Measurements from ENCODE around the gene SYT8. TPM values are rescaled to one million over a fixed set of nuclear protein-coding genes. Genes with fewer than 3 reads are reported as not detected.

The SYT8 gene
- total RNA-seq, 1 donor from 2014 or later: not detected

GRCh38 chr11:1832211-1832919 lies 2.4 kb upstream of the SYT8 start:
- ATAC-seq (ENCODE audit: low read depth): peak; percentile 80
- Mint-ChIP-seq H3K9me3 (no peaks in the 10 kb centered on the region), H3K27ac (no peak overlapping the region), H3K27me3 (peaks cover 20% of the 10 kb centered on the region), H3K4me1 (peaks cover 1% of the 10 kb centered on the region), H3K4me3 (no peak overlapping the region), H3K36me3 (ENCODE audit: low read depth) (no peaks in the 10 kb centered on the region)
- intact Hi-C loops (cut with micrococcal nuclease): loop anchor here (1.0 to 2.0 kb wide), 2 partner anchors 180 to 286 kb away; no protein-coding TSS in a partner anchor
- peak; percentile 82 for TF ChIP-seq CTCF (IDR thresholded peaks at IDR 0.05)
- DNase-seq: peak; percentile 76
- POLR2A ChIA-PET: interaction anchor here (0.8 to 2.1 kb wide), 4 partner anchors 19 to 138 kb away, joined by 3 to 19 read pairs (median 6); no protein-coding TSS in a partner anchor
- CTCF ChIA-PET: interaction anchor here (0.7 to 9.6 kb wide), 23 partner anchors 8 to 319 kb away, joined by 3 to 252 read pairs (median 4); no protein-coding TSS in a partner anchor

GRCh38 chr11:1832920-1833295 lies 1.9 kb upstream of the SYT8 start:
- DNase-seq (no peak), ATAC-seq (ENCODE audit: low read depth) (no peak)
- Mint-ChIP-seq H3K4me1 (peaks cover 6% of the 10 kb centered on the region), H3K27ac (no peak overlapping the region), H3K9me3 (no peaks in the 10 kb centered on the region), H3K27me3 (peaks cover 18% of the 10 kb centered on the region), H3K36me3 (ENCODE audit: low read depth) (no peaks in the 10 kb centered on the region), H3K4me3 (no peak overlapping the region)
- intact Hi-C loops (cut with micrococcal nuclease): loop anchor here (1.0 to 2.0 kb wide), 2 partner anchors 181 to 286 kb away; no protein-coding TSS in a partner anchor
- ChIA-PET POLR2A (interaction anchor here (0.8 to 2.1 kb wide), 3 partner anchors 18 to 139 kb away, joined by 3 to 19 read pairs (median 10); no protein-coding TSS in a partner anchor), CTCF (interaction anchor here (0.7 to 9.6 kb wide), 22 partner anchors 9 to 318 kb away, joined by 3 to 252 read pairs (median 4); no protein-coding TSS in a partner anchor)
- no peak for TF ChIP-seq CTCF (IDR thresholded peaks at IDR 0.05)

GRCh38 chr11:1834062-1834610 lies 654 bp upstream of the SYT8 start:
- intact Hi-C loops (cut with micrococcal nuclease): no loop called here
- Mint-ChIP-seq H3K36me3 (ENCODE audit: low read depth) (no peaks in the 10 kb centered on the region), H3K27ac (no peak overlapping the region), H3K27me3 (peaks cover 14% of the 10 kb centered on the region), H3K4me1 (peaks cover 11% of the 10 kb centered on the region), H3K9me3 (no peaks in the 10 kb centered on the region), H3K4me3 (no peak overlapping the region)
- ATAC-seq (ENCODE audit: low read depth): no peak
- DNase-seq: no peak
- no peak for TF ChIP-seq CTCF (IDR thresholded peaks at IDR 0.05)
- POLR2A ChIA-PET: interaction anchor here (0.6 kb wide), 1 partner anchor 135 kb away, joined by 3 read pairs; no protein-coding TSS in a partner anchor
- CTCF ChIA-PET: interaction anchor here (1.4 to 9.6 kb wide), 4 partner anchors 141 to 245 kb away, joined by 3 to 252 read pairs (median 44); no protein-coding TSS in a partner anchor

GRCh38 chr11:1835671-1836010 lies 851 bp downstream of the SYT8 start:
- TF ChIP-seq CTCF (IDR thresholded peaks at IDR 0.05): no peak
- no peaks in the 10 kb centered on the region for H3K9me3 Mint-ChIP-seq
- CTCF ChIA-PET: interaction anchor here (1.4 to 1.7 kb wide), 4 partner anchors 46 to 316 kb away, joined by 3 to 10 read pairs (median 6); no protein-coding TSS in a partner anchor
- ATAC-seq (ENCODE audit: low read depth): no peak
- peaks cover 22% of the 10 kb centered on the region for H3K4me1 Mint-ChIP-seq
- intact Hi-C loops (cut with micrococcal nuclease): no loop called here
- DNase-seq: no peak
- H3K4me3 Mint-ChIP-seq: no peak overlapping the region
- peaks cover 11% of the 10 kb centered on the region for H3K27me3 Mint-ChIP-seq
- POLR2A ChIA-PET: no interaction called here
- H3K36me3 Mint-ChIP-seq (ENCODE audit: low read depth): no peaks in the 10 kb centered on the region
- no peak overlapping the region for H3K27ac Mint-ChIP-seq
